ENCODE data around the gene DOC2B. TPM values are rescaled to one million over a fixed set of nuclear protein-coding genes. Genes with fewer than 3 reads are reported as not detected.
"Not testable (repeated sequence)": the region's sequence is repeated elsewhere in the genome, so short reads cannot be mapped to it uniquely, and the experiment has no call there.

The DOC2B gene
- total RNA-seq, 6 experiments from 2014 or later = 0.40 to 1.7 (median 0.91) TPM

- ATAC-seq = no peak
- Histone ChIP-seq H3K27me3 (no peaks in the 10 kb centered on the region), H3K4me1 (no peaks in the 10 kb centered on the region), H3K4me3 (no peak overlapping the region), H3K9me3 (no peaks in the 10 kb centered on the region), H3K27ac (no peak overlapping the region), H3K36me3 (no peaks in the 10 kb centered on the region)
- no peak for TF ChIP-seq POLR2A (IDR thresholded peaks at IDR 0.05)
- no peak for TF ChIP-seq CTCF (IDR thresholded peaks at IDR 0.05)
- intact Hi-C loops (cut with DNase I) = no loop called here
- 50% methylated on average over 2 of the region's 2 CpGs for WGBS (ENCODE audit: insufficient coverage, low coverage, low lambda C conversion rate, missing lambda C conversion rate)
- DNase-seq = no peak
These were observed 35.2 kb upstream of the DOC2B start for GRCh38 chr17:216625-217024.

- H3K36me3 ChIP-seq; H3K4me1 ChIP-seq; H3K4me3 ChIP-seq; intact Hi-C loops (cut with DNase I); H3K27me3 ChIP-seq; H3K9me3 ChIP-seq; DNase-seq; H3K27ac ChIP-seq: not testable (repeated sequence)
- WGBS (ENCODE audit: insufficient coverage, low coverage, low lambda C conversion rate, missing lambda C conversion rate) = 87% methylated on average over 7 of the region's 29 CpGs
- peak in 2 of 4 donors; percentile 37 to 43 for ATAC-seq
These were observed 34.4 kb upstream of the DOC2B start for GRCh38 chr17:215563-216478.

GRCh38 chr17:214881-215331 is 33.5 kb upstream of the DOC2B start:
- Histone ChIP-seq H3K36me3 (no peaks in the 10 kb centered on the region), H3K4me3 (no peak overlapping the region), H3K4me1 (no peaks in the 10 kb centered on the region), H3K27me3 (no peaks in the 10 kb centered on the region), H3K9me3 (no peaks in the 10 kb centered on the region), H3K27ac (no peak overlapping the region)
- DNase-seq = no peak
- ATAC-seq = peak in 2 of 4 donors; percentile 21 to 31
- intact Hi-C loops (cut with DNase I) = no loop called here
- TF ChIP-seq CTCF (IDR thresholded peaks at IDR 0.05) (no peak), POLR2A (IDR thresholded peaks at IDR 0.05) (no peak)
- no CpG with 5 or more reads among the region's 10 CpGs for WGBS (ENCODE audit: insufficient coverage, low coverage, low lambda C conversion rate, missing lambda C conversion rate)

- intact Hi-C loops (cut with DNase I) = no loop called here
- H3K27me3 ChIP-seq = no peaks in the 10 kb centered on the region
- DNase-seq = no peak
- H3K9me3 ChIP-seq = no peaks in the 10 kb centered on the region
- H3K4me1 ChIP-seq = no peaks in the 10 kb centered on the region
- no peak overlapping the region for H3K27ac ChIP-seq
- no peaks in the 10 kb centered on the region for H3K36me3 ChIP-seq
- WGBS (ENCODE audit: insufficient coverage, low coverage, low lambda C conversion rate, missing lambda C conversion rate) = 95% methylated on average over 12 of the region's 25 CpGs
- H3K4me3 ChIP-seq = no peak overlapping the region
- ATAC-seq = peak in 1 of 4 donors; percentile 10
- TF ChIP-seq POLR2A (IDR thresholded peaks at IDR 0.05) (no peak), CTCF (IDR thresholded peaks at IDR 0.05) (no peak)
These were observed 32.0 kb upstream of the DOC2B start for GRCh38 chr17:213286-214105.

- no CpG with 5 or more reads among the region's 8 CpGs for WGBS (ENCODE audit: insufficient coverage, low coverage, low lambda C conversion rate, missing lambda C conversion rate)
- Histone ChIP-seq H3K27me3 (no peaks in the 10 kb centered on the region), H3K27ac (no peak overlapping the region), H3K36me3 (no peaks in the 10 kb centered on the region), H3K9me3 (no peaks in the 10 kb centered on the region), H3K4me3 (no peak overlapping the region), H3K4me1 (no peaks in the 10 kb centered on the region)
- no peak for DNase-seq
- intact Hi-C loops (cut with DNase I) = no loop called here
- no peak for TF ChIP-seq POLR2A (IDR thresholded peaks at IDR 0.05)
- TF ChIP-seq CTCF (IDR thresholded peaks at IDR 0.05) = no peak
- no peak for ATAC-seq
These were observed 29.0 kb upstream of the DOC2B start for GRCh38 chr17:210402-210801.

Data from right lobe of liver (tissue), 6 donors.